ENCODE measurements around the gene SYP.

The SYP gene

GRCh38 chrX:49220100-49220499 is 20.1 kb upstream of the SYP start:
- DNase-seq (ENCODE audit: low read depth in 2 of 2) = no peak

GRCh38 chrX:49214996-49215526 is 15.1 kb upstream of the SYP start:
- DNase-seq (ENCODE audit: low read depth in 2 of 2) = no peak

GRCh38 chrX:49214416-49214815 is 14.4 kb upstream of the SYP start:
- no peak for DNase-seq (ENCODE audit: low read depth in 2 of 2)

- no peak for DNase-seq (ENCODE audit: low read depth in 2 of 2)
Observed at GRCh38 chrX:49212861-49213260, 12.9 kb upstream of the SYP start.

GRCh38 chrX:49212209-49212608 is 12.2 kb upstream of the SYP start:
- DNase-seq (ENCODE audit: low read depth in 2 of 2) = no peak

GRCh38 chrX:49211074-49211473 is 11.1 kb upstream of the SYP start:
- no peak for DNase-seq (ENCODE audit: low read depth in 2 of 2)

GRCh38 chrX:49210406-49210805 is 10.4 kb upstream of the SYP start:
- no peak for DNase-seq (ENCODE audit: low read depth in 2 of 2)

GRCh38 chrX:49209434-49210251 is 9.7 kb upstream of the SYP start:
- no peak for DNase-seq (ENCODE audit: low read depth in 2 of 2)

GRCh38 chrX:49208399-49208798 is 8.4 kb upstream of the SYP start:
- no peak for DNase-seq (ENCODE audit: low read depth in 2 of 2)

GRCh38 chrX:49206543-49206942 is 6.5 kb upstream of the SYP start:
- DNase-seq (ENCODE audit: low read depth in 2 of 2) = no peak

GRCh38 chrX:49205443-49205842 is 5.5 kb upstream of the SYP start:
- no peak for DNase-seq (ENCODE audit: low read depth in 2 of 2)

- DNase-seq (ENCODE audit: low read depth in 2 of 2) = no peak
Observed at GRCh38 chrX:49204709-49205108, 4.7 kb upstream of the SYP start.

- no peak for DNase-seq (ENCODE audit: low read depth in 2 of 2)
Observed at GRCh38 chrX:49204017-49204416, 4.0 kb upstream of the SYP start.

GRCh38 chrX:49203536-49203935 is 3.5 kb upstream of the SYP start:
- DNase-seq (ENCODE audit: low read depth in 2 of 2) = no peak

- DNase-seq (ENCODE audit: low read depth in 2 of 2) = no peak
Observed at GRCh38 chrX:49202022-49202421, 2.0 kb upstream of the SYP start.

- DNase-seq (ENCODE audit: low read depth in 2 of 2) = no peak
Observed at GRCh38 chrX:49199315-49199595, 738 bp downstream of the SYP start.

GRCh38 chrX:49198540-49199314 is 1.3 kb downstream of the SYP start:
- DNase-seq (ENCODE audit: low read depth in 2 of 2) = no peak

- no peak for DNase-seq (ENCODE audit: low read depth in 2 of 2)
Observed at GRCh38 chrX:49197543-49198087, 2.4 kb downstream of the SYP start.

- no peak for DNase-seq (ENCODE audit: low read depth in 2 of 2)
Observed at GRCh38 chrX:49193542-49193964, 6.4 kb downstream of the SYP start.

GRCh38 chrX:49192722-49193328 is 7.2 kb downstream of the SYP start:
- DNase-seq (ENCODE audit: low read depth in 2 of 2) = no peak

GRCh38 chrX:49191574-49192011 is 8.4 kb downstream of the SYP start:
- no peak for DNase-seq (ENCODE audit: low read depth in 2 of 2)

GRCh38 chrX:49190821-49191573 is 9.0 kb downstream of the SYP start:
- peak in 1 of 2 donors; percentile 72 for DNase-seq (ENCODE audit: low read depth in 2 of 2)
